ENCODE data around the gene PRKCD.

PRKCD gene

DNA sequence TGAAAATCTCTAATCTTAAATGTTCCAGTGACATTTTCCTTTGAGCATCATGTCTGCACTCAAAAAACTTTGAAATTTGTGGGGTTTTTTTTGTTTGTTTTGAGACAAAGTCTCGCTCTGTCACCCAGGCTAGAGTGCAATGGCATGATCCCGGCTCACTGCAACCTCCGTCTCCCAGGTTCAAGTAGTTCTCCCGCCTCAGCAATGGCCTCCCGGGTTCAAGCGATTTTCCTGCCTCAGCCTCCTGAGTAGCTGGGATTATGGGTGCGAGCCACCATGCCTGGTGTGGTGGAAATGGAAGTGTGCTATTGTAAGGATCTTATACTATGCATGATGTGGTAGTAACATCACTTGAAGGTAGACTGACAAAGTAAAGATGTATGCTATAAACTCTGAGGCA lies 52.3 kb downstream of the PRKCD start:
- TF ChIP-seq, protein P1, sequence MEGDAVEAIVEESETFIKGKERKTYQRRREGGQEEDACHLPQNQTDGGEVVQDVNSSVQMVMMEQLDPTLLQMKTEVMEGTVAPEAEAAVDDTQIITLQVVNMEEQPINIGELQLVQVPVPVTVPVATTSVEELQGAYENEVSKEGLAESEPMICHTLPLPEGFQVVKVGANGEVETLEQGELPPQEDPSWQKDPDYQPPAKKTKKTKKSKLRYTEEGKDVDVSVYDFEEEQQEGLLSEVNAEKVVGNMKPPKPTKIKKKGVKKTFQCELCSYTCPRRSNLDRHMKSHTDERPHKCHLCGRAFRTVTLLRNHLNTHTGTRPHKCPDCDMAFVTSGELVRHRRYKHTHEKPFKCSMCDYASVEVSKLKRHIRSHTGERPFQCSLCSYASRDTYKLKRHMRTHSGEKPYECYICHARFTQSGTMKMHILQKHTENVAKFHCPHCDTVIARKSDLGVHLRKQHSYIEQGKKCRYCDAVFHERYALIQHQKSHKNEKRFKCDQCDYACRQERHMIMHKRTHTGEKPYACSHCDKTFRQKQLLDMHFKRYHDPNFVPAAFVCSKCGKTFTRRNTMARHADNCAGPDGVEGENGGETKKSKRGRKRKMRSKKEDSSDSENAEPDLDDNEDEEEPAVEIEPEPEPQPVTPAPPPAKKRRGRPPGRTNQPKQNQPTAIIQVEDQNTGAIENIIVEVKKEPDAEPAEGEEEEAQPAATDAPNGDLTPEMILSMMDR (IDR thresholded peaks at IDR 0.05; ENCODE audit: low read depth, low read length) = no peak

DNA sequence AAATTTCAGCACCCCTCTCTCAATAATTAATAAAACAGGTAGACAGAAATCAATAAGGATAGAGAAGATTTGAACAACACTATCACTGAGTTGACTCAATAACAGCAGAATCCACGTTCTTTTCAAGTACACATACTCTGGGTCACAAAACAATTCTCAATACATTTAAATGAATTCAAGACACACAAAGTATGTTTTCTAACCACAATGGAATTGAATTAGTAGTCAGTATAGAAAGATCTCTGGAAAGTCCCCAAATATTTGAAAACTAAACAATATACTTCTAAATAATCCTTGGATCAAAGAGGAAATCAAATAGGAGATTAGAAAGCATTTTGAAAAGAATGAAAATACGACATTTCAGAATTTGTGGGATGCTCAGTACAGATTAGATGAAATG lies 54.8 kb downstream of the PRKCD start:
- Histone ChIP-seq H3K4me3 (ENCODE audit: low read depth, low read length) (no peak overlapping the region), H3K36me3 (no peaks in the 10 kb centered on the region), H3K27ac (no peak overlapping the region), H3K27me3 (ENCODE audit: insufficient read depth, low read depth, severe bottlenecking) (no peaks in the 10 kb centered on the region), H3K9me3 (ENCODE audit: severe bottlenecking) (no peaks in the 10 kb centered on the region)
- DNase-seq = no peak
- TF ChIP-seq, protein P1 (IDR thresholded peaks at IDR 0.05; ENCODE audit: low read depth, low read length) = no peak

More for the DNA sequence above, 52.3 kb downstream of the PRKCD start:
- Histone ChIP-seq H3K9me3 (ENCODE audit: severe bottlenecking) (no peaks in the 10 kb centered on the region), H3K27me3 (ENCODE audit: insufficient read depth, low read depth, severe bottlenecking) (no peaks in the 10 kb centered on the region), H3K36me3 (no peaks in the 10 kb centered on the region), H3K27ac (no peak overlapping the region), H3K4me3 (ENCODE audit: low read depth, low read length) (no peak overlapping the region)
- DNase-seq = no peak

DNA sequence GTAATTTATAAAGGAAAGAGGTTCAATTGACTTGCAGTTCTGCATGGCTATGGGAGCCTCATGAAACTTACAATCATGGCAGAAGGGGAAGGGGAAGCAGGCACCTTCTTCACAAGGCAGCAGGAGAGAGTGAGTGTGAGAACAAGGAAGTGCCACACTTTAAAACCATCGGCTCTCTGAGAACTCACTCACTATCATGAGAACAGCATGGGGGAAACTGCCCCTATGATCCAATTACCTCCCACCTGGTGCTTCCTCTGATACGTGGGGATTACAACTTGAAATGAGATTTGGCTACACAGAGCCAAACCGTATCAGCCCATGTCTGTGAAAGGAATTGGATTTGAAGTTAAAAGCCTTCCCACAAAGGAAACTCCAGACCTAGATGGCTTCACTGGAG lies 55.7 kb downstream of the PRKCD start:
- TF ChIP-seq, protein P1 (IDR thresholded peaks at IDR 0.05; ENCODE audit: low read depth, low read length) = no peak
- no peaks in the 10 kb centered on the region for H3K36me3 ChIP-seq
- no peak overlapping the region for H3K27ac ChIP-seq
- H3K9me3 ChIP-seq (ENCODE audit: severe bottlenecking) = no peaks in the 10 kb centered on the region
- H3K27me3 ChIP-seq (ENCODE audit: insufficient read depth, low read depth, severe bottlenecking) = no peaks in the 10 kb centered on the region
- peak; percentile 62 for DNase-seq
- no peak overlapping the region for H3K4me3 ChIP-seq (ENCODE audit: low read depth, low read length)

DNA sequence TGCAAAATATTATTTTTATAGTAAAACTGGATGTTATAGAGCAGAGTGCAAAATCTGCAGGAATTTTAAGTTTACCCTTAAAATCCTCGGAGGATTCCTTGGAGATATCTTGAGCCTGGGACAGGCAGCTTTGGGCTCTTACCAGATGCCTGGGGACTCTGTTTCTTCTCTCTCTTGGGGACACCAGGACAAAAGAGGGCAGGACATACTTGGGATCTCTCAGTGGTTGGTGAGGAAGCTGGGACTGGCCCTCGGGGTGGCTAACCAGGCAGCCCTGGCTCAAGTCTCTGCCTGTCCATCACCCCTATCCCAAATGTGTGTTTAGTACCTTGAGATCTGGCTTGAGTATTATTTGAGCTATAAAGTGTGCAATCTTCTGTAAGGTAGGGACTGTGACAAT lies 56.2 kb downstream of the PRKCD start:
- no peak overlapping the region for H3K4me3 ChIP-seq (ENCODE audit: low read depth, low read length)

DNA sequence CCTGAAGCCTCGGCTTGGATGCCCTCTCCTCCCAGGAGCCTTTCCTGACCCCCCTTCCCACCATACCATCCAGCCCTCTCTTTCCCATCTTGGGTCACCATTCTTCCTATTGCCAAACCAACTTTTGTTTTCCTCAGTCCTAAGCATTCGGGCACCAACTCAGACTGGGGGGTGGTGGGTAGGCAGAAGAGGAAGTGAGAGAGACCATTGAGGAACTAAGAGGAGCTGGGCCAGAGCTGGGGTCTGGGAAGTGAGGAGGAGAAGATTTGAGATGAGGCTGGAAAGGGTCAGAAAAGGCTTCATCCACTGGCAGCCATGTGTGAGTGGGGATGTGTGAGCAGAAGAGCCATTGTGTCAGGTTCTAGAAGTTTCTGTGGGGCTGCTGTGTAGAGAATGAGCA lies 57.1 kb downstream of the PRKCD start:
- H3K9me3 ChIP-seq (ENCODE audit: severe bottlenecking) = no peaks in the 10 kb centered on the region
- no peaks in the 10 kb centered on the region for H3K27me3 ChIP-seq (ENCODE audit: insufficient read depth, low read depth, severe bottlenecking)
- TF ChIP-seq, protein P1 (IDR thresholded peaks at IDR 0.05; ENCODE audit: low read depth, low read length) = no peak
- H3K36me3 ChIP-seq = peaks cover 6% of the 10 kb centered on the region
- H3K4me3 ChIP-seq (ENCODE audit: low read depth, low read length) = no peak overlapping the region
- no peak for DNase-seq
- no peak overlapping the region for H3K27ac ChIP-seq

More for the DNA sequence above, 56.2 kb downstream of the PRKCD start:
- H3K9me3 ChIP-seq (ENCODE audit: severe bottlenecking) = no peaks in the 10 kb centered on the region
- no peak for DNase-seq
- no peaks in the 10 kb centered on the region for H3K27me3 ChIP-seq (ENCODE audit: insufficient read depth, low read depth, severe bottlenecking)
- no peaks in the 10 kb centered on the region for H3K36me3 ChIP-seq
- no peak overlapping the region for H3K27ac ChIP-seq
- TF ChIP-seq, protein P1 (IDR thresholded peaks at IDR 0.05; ENCODE audit: low read depth, low read length) = no peak

DNA sequence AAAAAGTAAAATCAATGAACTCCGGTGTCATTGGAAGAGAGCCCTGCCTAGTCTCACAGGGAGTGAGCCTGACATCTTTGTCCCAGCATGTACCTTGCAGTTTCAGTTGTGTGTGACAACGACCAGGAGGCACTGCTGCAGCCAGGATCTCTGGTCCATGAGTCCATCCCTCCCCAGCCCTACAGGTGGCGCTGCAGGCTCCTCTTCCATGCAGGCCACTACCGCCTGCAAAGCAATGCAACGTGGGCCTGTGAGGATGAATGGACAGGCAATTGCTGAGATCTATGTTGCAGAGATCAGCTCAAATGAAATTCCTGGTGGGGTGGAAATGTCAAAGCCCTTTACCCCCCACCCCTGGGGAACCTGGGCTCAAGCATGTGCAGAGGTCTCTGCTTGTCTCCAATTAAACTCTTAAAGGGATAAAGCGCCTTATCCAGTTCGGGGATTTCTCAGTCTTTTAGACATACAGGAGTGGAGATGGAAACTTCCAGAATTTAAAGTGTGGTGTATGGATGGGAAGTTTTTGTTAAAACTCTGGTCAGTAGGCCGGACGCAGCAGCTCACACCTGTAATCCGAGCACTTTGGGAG lies 59.0 kb downstream of the PRKCD start:
- Histone ChIP-seq H3K27ac (no peak overlapping the region), H3K27me3 (ENCODE audit: insufficient read depth, low read depth, severe bottlenecking) (no peaks in the 10 kb centered on the region), H3K4me3 (ENCODE audit: low read depth, low read length) (no peak overlapping the region), H3K36me3 (peaks cover 23% of the 10 kb centered on the region), H3K9me3 (ENCODE audit: severe bottlenecking) (no peaks in the 10 kb centered on the region)
- TF ChIP-seq, protein P1 (IDR thresholded peaks at IDR 0.05; ENCODE audit: low read depth, low read length) = peak; percentile 97
- peak; percentile 90 for DNase-seq
